Kidney capillary endothelial cell (primary cell): ENCODE data around the gene SMIM31.

Experiments used
- DNase-seq: peaks from one replicate; pipeline ENCODE4 v3.0.0-alpha.2; 2018; ENCODE audit warnings: low spot score

Gene SMIM31

DNA sequence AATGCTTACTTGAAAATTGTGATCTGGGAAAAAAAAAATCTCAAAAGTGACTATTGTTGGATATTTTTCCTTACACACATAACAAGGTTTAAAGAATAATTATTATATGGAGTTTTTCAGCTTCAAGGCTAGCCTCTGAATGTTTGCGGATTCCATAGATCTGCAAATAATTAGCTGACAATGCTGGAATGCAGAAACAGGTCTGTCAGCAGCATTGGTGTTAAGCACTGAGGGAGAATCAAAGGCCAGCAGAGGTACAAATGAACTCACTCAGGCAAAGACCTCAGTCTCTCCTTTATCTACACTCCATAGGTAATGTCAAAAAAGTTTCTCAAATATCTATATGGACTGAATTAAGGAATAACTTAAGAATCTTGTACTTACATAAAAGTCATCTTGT, 35.1 kb downstream of the SMIM31 start:
- no peak for DNase-seq

DNA sequence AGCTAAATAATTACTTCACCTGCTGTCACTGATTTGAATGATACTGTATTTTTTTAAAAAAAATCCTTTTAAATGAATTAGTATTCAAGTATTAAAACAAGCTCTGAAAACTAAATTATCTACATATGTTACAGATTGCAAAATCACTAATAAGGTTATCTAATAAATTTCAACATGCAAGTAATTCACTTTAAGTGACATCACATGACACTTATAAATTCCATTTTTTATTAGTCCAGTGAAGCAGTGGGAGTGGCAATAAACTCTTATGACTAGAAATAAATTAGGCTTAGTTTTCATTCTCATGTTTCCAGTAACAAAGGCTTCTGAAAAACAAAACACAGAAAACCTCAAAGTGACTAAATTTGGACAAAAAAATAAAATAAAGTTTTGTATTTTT, 36.3 kb downstream of the SMIM31 start:
- DNase-seq = no peak

DNA sequence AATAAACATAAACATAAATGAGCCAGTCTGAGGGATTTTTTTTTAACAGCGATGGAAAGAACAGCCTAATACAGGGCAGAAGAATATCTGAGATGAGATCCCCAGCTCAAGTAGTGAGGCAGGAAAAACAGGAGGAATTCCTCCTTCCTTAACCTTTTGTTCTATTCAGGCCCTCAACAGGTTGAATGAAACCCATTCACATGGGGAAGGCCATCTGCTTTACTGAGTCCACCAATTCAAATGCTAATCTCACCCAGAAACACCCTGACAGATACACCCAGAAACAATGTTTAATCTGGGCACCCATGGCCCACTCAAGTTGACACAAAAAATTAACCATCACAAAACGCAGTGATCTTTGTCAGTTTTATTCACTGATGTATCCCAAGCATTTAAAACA, 45.5 kb downstream of the SMIM31 start:
- no peak for DNase-seq

DNA sequence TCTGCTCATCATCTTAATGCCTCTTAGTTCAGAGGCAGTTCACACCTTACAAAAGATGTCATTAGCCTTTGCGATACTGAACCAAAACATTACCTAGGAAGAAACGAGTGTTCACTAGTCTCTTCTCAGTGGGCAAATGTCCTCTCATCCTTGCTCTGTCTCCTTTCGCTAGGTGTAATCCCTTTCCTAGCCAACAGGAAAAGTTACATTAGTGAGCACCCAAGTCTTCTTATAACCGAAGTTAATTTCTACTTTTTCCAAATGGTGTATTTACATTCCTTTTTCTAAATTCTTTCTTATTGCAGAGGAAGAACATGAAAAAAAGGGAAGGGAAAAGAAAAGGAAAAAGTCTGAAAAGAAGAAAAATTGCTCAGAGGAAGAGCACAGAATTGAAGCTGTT, 46.9 kb downstream of the SMIM31 start:
- no peak for DNase-seq

DNA sequence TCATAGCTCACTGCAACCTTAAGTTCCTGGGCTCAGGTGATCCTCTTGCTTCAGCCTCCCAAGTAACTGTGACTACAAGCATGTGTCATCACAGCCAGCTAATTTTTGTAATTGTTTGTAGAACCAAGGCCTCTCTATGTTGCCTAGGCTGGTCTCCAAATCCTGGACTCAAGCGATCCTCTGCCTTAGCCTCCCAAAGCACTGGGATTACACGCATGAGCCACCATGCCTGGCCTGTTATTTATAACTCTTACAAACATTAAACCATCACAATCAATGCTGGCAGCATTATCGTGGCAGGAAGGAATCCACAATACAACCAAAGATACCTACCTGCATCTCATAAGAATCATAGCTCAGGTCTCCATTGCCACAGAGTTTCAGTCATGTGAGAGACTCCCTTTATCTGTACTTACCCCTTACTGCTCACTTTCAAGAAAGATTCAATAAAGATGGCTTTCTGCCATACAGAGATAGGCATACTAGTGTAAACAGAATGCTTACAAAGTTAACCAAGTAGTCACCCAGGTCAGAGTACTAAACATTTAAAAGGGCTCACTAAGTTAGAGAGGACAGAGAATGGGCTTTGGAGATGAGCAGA, 48.5 kb downstream of the SMIM31 start:
- no peak for DNase-seq

DNA sequence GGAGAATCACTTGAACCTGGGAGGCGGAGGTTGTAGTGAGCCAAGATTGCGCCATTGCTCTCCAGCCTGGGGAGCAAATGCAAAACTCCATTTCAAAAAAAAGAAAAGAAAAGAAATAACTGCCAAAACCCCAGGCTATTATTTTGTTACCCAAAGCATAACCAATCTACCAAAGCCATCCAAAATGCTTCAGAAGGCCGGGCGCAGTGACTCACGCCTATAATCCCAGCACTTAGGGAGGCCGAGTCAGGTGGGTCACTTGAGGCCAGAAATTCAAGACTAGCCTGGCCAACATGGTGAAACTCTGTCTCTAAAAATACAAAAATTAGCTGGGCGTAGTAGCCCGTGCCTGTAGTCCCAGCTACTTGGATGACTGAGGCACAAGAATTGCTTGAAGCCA, 49.8 kb downstream of the SMIM31 start:
- DNase-seq = no peak

DNA sequence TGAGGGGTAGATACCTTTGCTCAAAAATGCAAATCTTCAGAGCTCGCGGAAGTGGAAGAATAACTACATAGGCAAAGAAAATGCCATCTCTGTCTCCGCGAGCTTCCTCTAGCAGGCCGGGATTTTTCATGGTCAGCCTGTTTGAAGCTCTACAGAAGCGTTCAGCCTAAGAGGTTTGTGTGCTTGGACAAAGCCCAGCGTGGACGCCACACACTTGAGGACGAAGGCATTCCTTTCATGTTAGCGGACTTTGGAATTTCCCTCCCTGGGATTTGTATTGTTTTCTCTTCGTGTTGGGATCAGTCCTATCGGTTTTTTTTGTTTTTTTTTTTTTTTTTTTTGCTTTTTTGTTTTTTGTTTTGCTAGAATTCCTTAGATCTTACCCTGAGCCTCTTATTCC, 53.7 kb downstream of the SMIM31 start:
- no peak for DNase-seq

DNA sequence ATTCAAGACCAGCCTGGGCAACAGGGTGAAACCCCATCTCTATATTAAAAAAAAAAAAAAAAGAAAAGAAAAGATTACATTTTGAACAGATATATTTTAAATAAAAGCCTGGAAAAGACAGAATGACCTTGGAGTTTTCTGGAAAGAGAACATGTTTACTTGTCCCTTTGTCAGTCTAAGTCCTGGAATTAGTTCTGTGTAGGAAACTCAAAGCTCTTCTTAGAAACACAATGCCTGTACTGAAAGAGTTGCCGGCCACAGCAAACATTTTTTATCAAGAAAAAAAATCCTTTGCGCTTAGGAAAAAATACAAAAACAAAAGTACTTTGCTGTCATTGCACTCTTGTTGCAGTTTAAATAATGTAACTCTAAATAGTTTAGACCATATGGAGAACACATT, 59.6 kb downstream of the SMIM31 start:
- no peak for DNase-seq

DNA sequence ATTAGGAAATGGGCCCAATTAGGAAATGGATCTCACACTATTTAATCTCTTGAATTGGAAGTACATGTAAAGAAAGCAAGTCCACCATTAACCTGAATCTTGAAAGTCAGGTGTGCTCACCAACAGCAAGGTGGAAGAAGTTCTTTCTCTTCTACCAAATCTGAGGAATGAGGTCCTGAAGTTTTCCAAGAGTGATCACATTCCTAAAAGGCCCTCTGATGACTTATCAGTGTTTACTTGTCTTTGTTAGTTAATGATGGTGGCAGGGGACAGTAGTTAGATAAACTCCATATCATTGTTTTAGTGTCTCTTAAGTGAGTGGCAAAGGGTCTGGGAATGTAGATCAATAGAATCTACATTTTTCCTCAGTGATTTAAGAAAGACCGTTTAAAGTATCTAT, 61.8 kb downstream of the SMIM31 start:
- no peak for DNase-seq

DNA sequence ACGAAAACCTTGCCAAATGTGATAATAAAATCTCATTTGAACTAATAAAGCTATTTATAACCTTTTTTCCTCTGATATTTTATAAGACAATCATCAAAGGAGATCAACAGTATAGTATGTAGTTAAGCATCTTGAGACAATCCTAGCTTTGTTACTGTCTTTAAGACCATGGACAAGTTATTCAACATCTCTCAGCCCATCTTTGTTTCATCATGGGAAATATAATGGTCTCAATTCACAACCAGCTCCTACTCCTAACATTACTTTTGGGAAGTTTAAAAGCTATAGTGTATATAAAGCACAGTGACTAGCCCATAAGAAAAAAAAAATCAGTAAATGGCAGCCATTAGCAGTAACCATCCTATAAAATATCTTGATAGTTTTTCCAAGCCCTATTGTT, 65.4 kb downstream of the SMIM31 start:
- no peak for DNase-seq

DNA sequence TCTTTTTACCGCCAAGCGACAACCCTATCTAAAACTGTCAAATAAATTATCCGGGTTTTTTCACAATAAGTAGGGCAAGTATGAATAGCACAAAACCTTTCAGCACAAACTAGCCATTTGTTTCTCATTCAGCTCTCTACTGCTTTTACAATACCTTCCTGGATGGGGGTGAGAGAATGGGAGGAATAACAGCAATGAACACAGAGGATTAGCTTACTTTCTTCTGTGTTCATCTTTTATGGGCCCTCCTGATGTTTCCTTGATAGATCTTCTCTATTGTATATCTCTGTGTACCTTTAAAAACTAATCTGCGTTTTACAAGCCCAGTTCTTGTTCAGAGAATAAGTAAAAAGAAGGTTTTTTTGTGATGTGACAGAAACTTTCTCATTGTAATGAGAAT, 67.8 kb downstream of the SMIM31 start:
- no peak for DNase-seq

DNA sequence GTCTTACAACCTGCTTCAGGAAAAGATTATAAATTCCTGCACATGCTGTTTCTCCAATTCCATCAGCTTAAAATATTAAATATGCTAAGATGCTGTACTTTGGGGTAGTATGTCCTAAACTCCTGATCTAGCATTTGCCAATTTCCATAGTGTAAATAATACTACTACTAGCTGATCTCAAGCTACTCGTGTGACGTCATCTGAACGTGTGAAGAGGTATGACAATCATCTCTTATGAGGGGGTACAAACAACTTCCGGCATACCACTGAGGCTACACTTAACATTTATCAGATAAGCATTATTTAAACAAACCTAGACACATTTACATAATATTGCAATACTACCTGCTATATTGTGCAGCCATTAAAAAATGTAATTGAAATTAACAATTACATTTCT, 70.7 kb downstream of the SMIM31 start:
- DNase-seq = no peak

DNA sequence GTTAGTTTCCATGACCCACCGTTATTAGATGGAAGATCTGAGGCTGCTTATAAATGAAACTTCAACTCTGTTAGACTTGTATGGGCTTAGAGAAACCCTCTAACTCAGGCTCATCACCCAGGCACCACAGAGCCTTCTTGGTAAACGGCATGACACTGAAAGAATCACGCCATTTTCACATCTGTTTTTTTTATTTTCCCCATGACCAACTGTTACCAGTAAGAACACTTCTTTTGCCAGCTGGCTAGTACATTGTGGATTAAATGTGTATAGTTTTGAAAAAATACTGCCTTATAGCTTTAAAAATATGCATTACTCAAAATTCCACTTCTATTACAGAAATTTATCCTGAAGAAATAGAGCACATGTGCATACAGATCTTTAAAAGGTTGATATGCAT, 75.0 kb downstream of the SMIM31 start:
- DNase-seq = no peak

DNA sequence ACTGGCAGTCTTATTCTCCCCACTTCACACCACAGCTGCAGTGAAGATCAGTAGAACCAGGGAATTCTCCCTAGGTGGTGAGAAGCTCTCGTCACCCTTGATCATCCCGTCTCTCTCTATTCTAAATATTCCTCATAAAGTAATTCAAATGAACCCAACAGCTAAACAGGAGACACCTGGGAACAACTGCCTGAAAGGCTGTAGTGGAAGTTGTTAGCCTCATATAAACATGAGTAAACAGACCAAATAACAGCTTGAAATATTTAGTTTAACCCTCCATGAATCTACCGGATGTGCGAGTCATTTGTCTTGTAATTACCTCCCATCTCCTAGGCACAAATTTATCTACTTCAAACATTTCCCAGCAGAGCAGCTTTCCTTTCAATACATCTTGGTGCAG, 92.6 kb downstream of the SMIM31 start:
- DNase-seq = no peak

DNA sequence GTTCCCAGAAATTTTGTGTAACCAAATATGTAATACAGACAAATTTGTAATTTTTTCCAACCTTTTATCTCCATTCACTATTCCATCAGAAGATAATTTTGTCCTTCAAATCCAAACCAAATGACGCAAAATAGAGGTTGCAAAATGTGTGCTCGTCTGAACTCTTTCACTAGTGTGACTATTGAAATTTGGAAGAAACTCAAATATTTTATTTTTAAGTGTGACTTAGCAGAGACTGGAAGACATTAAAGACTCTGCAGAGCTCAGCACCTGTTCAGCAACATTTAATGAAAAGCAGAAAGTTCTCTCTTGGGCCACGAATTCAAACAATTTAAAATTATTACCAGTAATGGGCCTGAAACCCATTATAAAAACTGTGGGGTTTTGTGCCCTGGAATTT, 93.1 kb downstream of the SMIM31 start:
- DNase-seq = no peak

DNA sequence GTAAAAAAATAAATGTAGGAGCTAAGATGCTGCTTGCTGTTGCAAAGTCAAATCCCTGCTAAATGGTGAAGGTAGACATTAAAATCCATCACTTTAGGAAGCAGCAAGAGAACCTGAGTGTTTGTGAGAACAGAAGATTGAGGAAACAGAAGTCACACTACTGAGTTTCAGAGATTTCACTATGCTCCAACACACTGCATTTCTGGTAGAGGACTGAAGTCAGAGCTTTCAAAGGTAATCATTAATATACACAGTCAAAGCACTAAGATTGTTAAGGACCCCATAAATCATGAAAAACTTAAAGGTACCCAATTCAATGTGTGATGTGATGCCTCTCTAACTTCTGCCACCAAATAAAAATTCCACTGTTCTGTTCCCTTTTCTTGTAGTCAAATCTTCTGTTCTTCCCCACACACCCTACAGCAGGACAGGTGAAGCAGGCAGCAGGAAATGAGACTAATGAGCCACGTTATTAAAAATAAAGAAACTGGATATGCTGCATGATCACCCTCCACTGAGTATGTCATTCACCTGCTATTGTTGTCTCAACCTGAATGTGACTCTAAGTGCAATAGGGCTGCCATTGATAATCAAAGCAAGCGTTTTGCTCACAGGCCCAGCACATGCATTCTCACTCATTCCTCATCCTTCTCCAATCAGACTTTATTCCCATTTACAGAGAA, 94.2 kb downstream of the SMIM31 start:
- DNase-seq = no peak
